IMR-90 (cell line): Measurements from ENCODE around the gene IRF2. TPM values are rescaled to one million over a fixed set of nuclear protein-coding genes. Genes with fewer than 3 reads are reported as not detected.

Source experiments
- ATAC-seq: fragments of 200-7000 bp; cut with Tn5 transposase; 2 replicates; pipeline ENCODE4 v1.9.1; 2020; ENCODE audit warnings: low read depth, mild to moderate bottlenecking, moderate library complexity
- BruUV-seq: library from RNA; stranded (reverse); fragments of 400-500 nt; replicated peaks from 2 replicates; lab custom pipeline; 2021; lab: Mats Ljungman, UMichigan
- CTCF ChIA-PET: fragments of 300-600 bp; formaldehyde crosslinking; extraction: SDS; loops from one replicate; lab custom pipeline; 2021; ENCODE audit warnings: antibody characterized with exemption; lab: Yijun Ruan, JAX
- POLR2A ChIA-PET: fragments of 300-600 bp; sonication (Branson Sonifier 250); formaldehyde crosslinking; loops from one replicate; lab custom pipeline; 2022; ENCODE audit warnings: antibody characterized with exemption; ENCODE audit not compliant: unreplicated experiment; lab: Charles Lee
- DNase-seq: peaks from one replicate; pipeline ENCODE4 v3.0.0; 2013
- H2AFZ ChIP-seq: replicated peaks from 2 replicates; pipeline ENCODE3; 2013; ENCODE audit warnings: low read length, mild to moderate bottlenecking; ENCODE audit not compliant: poor library complexity
- H2AK5ac ChIP-seq: 2 replicates; pipeline ENCODE4 v1.6.1; 2013; ENCODE audit warnings: low read depth, low read length, inconsistent platforms
- H2AK9ac ChIP-seq: replicated peaks from 2 replicates; pipeline ENCODE3; 2013; ENCODE audit warnings: mild to moderate bottlenecking, low read depth, low read length, moderate library complexity; ENCODE audit not compliant: poor library complexity
- H2BK120ac ChIP-seq: 2 replicates; pipeline ENCODE4 v1.6.1; 2013; ENCODE audit warnings: low read depth, low read length, inconsistent platforms
- H2BK15ac ChIP-seq: 3 replicates; pipeline ENCODE4 v1.6.1; 2013; ENCODE audit warnings: low read depth, low read length, inconsistent platforms
- H2BK20ac ChIP-seq: 2 replicates; pipeline ENCODE4 v1.6.1; 2013; ENCODE audit warnings: low read depth, mild to moderate bottlenecking, inconsistent platforms, low read length, moderate library complexity
- H2BK5ac ChIP-seq: 2 replicates; pipeline ENCODE4 v1.6.1; 2013; ENCODE audit warnings: mild to moderate bottlenecking, low read depth, low read length, inconsistent platforms; ENCODE audit not compliant: poor library complexity, severe bottlenecking
- H3K14ac ChIP-seq: replicated peaks from 2 replicates; pipeline ENCODE4 v1.6.1; 2013; ENCODE audit warnings: low read depth, low read length, inconsistent platforms
- H3K18ac ChIP-seq: 2 replicates; pipeline ENCODE4 v1.6.1; 2013; ENCODE audit warnings: low read depth, low read length, control low read depth
- H3K23ac ChIP-seq: 2 replicates; pipeline ENCODE4 v1.6.1; 2013; ENCODE audit warnings: low read depth, low read length, inconsistent platforms
- H3K27ac ChIP-seq: 2 replicates; pipeline ENCODE4 v1.5.1; 2013; ENCODE audit warnings: mild to moderate bottlenecking, control low read depth, low read length; ENCODE audit not compliant: insufficient read depth
- H3K27me3 ChIP-seq: 2 replicates; pipeline ENCODE4 v1.6.1; 2013; ENCODE audit warnings: low read length; ENCODE audit not compliant: control insufficient read depth, insufficient read depth
- H3K36me3 ChIP-seq: 2 replicates; pipeline ENCODE4 v1.6.1; 2013; ENCODE audit warnings: low read length, mixed read lengths; ENCODE audit not compliant: control insufficient read depth, insufficient read depth
- H3K4ac ChIP-seq: 2 replicates; pipeline ENCODE4 v1.6.1; 2013; ENCODE audit warnings: low read depth, low read length, inconsistent platforms
- H3K4me1 ChIP-seq: 2 replicates; pipeline ENCODE4 v1.6.1; 2013; ENCODE audit warnings: low read length, mixed read lengths; ENCODE audit not compliant: control insufficient read depth, insufficient read depth
- H3K4me2 ChIP-seq: 2 replicates; pipeline ENCODE4 v1.6.1; 2013; ENCODE audit warnings: low read depth, mild to moderate bottlenecking, control low read depth, low read length, moderate library complexity
- H3K4me3 ChIP-seq: 2 replicates; pipeline ENCODE4 v1.5.1; 2013; ENCODE audit warnings: low read depth, mild to moderate bottlenecking, control low read depth, low read length, moderate library complexity; ENCODE audit not compliant: insufficient read depth
- H3K56ac ChIP-seq: 2 replicates; pipeline ENCODE4 v1.6.1; 2013; ENCODE audit warnings: low read length, inconsistent platforms; ENCODE audit not compliant: insufficient read depth; ENCODE audit errors: extremely low read depth
- H3K79me1 ChIP-seq, 2 experiments: 2 replicates each; pipeline ENCODE4 v1.6.1; 2013; ENCODE audit warnings: low read length in 2 of 2, inconsistent platforms in 1 of 2, low read depth in 1 of 2
- H3K9ac ChIP-seq: 2 replicates; pipeline ENCODE4 v1.6.1; 2013; ENCODE audit warnings: low read depth, low read length, control low read depth
- H3K9me1 ChIP-seq: 2 replicates; pipeline ENCODE4 v1.6.1; 2013; ENCODE audit warnings: low read length, inconsistent platforms; ENCODE audit not compliant: insufficient read depth
- H3K9me3 ChIP-seq: 2 replicates; pipeline ENCODE4 v1.6.1; 2013; ENCODE audit warnings: low read length; ENCODE audit not compliant: control insufficient read depth, insufficient read depth
- H4K20me1 ChIP-seq: 2 replicates; pipeline ENCODE4 v1.6.1; 2013; ENCODE audit warnings: low read length, inconsistent platforms; ENCODE audit not compliant: insufficient read depth
- H4K5ac ChIP-seq: 2 replicates; pipeline ENCODE4 v1.6.1; 2013; ENCODE audit warnings: mild to moderate bottlenecking, low read depth, low read length, control low read depth
- H4K8ac ChIP-seq, 2 experiments: 2 replicates each; pipeline ENCODE4 v1.6.1; 2013; ENCODE audit warnings: low read depth in 2 of 2, low read length in 2 of 2, control low read depth in 1 of 2, inconsistent platforms in 1 of 2
- H4K91ac ChIP-seq: 2 replicates; pipeline ENCODE4 v1.6.1; 2013; ENCODE audit warnings: low read depth, low read length, inconsistent platforms; ENCODE audit not compliant: insufficient read depth
- BHLHE40 ChIP-seq: fragments of 150-350 bp; IDR thresholded peaks from 2 replicates; pipeline ENCODE4 v1.6.1; 2016; ENCODE audit warnings: mild to moderate bottlenecking, low read depth, low read length
- CEBPB ChIP-seq: IDR thresholded peaks from 2 replicates; pipeline ENCODE4 v1.6.1; 2012; ENCODE audit warnings: low read depth, low read length, improper control_type of control experiment
- CHD1 ChIP-seq: IDR thresholded peaks from 2 replicates; pipeline ENCODE4 v1.6.1; 2012; ENCODE audit warnings: low read depth, low read length, improper control_type of control experiment
- FOS ChIP-seq: fragments of 150-350 bp; IDR thresholded peaks from 2 replicates; pipeline ENCODE4 v1.6.1; 2016; ENCODE audit warnings: low read depth, low read length
- MAFK ChIP-seq: IDR thresholded peaks from 2 replicates; pipeline ENCODE4 v1.6.1; 2012; ENCODE audit warnings: low read depth, low read length, improper control_type of control experiment
- MAZ ChIP-seq: IDR thresholded peaks from 2 replicates; pipeline ENCODE4 v1.6.1; 2012; ENCODE audit warnings: low read depth, mild to moderate bottlenecking, low read length, improper control_type of control experiment, moderate library complexity, borderline replicate concordance
- MXI1 ChIP-seq: IDR thresholded peaks from 2 replicates; pipeline ENCODE4 v1.6.1; 2012; ENCODE audit warnings: low read depth, mild to moderate bottlenecking, low read length, moderate library complexity, borderline replicate concordance
- NFE2L2 ChIP-seq: fragments of 150-350 bp; IDR thresholded peaks from 2 replicates; pipeline ENCODE4 v1.6.1; 2016; ENCODE audit warnings: low read depth, mild to moderate bottlenecking, low read length
- POLR2A ChIP-seq: IDR thresholded peaks from 2 replicates; pipeline ENCODE4 v1.6.1; 2012; ENCODE audit warnings: mild to moderate bottlenecking, low read depth, low read length
- RAD21 ChIP-seq: IDR thresholded peaks from 2 replicates; pipeline ENCODE4 v1.6.1; 2012; ENCODE audit warnings: low read length, improper control_type of control experiment
- RCOR1 ChIP-seq: IDR thresholded peaks from 2 replicates; pipeline ENCODE4 v1.6.1; 2012; ENCODE audit warnings: mild to moderate bottlenecking, low read length, improper control_type of control experiment; ENCODE audit not compliant: insufficient replicate concordance
- RFX5 ChIP-seq: IDR thresholded peaks from 2 replicates; pipeline ENCODE4 v1.8.0; 2012; ENCODE audit warnings: low read depth, mild to moderate bottlenecking, low read length, moderate library complexity
- SMC3 ChIP-seq: fragments of 150-350 bp; IDR thresholded peaks from 2 replicates; pipeline ENCODE4 v1.6.1; 2016; ENCODE audit warnings: low read depth, mild to moderate bottlenecking, antibody characterized with exemption, low read length, moderate library complexity
- USF2 ChIP-seq: fragments of 150-350 bp; IDR thresholded peaks from 2 replicates; pipeline ENCODE4 v1.6.1; 2017; ENCODE audit warnings: mild to moderate bottlenecking, antibody characterized with exemption, low read length, low read depth
- WGBS, 2 experiments: methylation state at CpG; one replicate each; pipeline versions ENCODE4 v1.1.5 to v1.1.7; 2013; ENCODE audit warnings: missing lambda C conversion rate in 2 of 2; ENCODE audit not compliant: insufficient read length in 1 of 2; ENCODE audit errors: extremely low coverage in 2 of 2; 5-methylcytosine and 5-hydroxymethylcytosine counted together
- dilution Hi-C: fragments of 300-500 bp; cut with HindIII; formaldehyde crosslinking; loops from one replicate; pipeline ENCODE4 v1.14.3; 2018; ENCODE audit warnings: low sequenced_read_pairs; ENCODE audit not compliant: unreplicated experiment
- in situ Hi-C: fragments of 300-500 bp; cut with MboI; formaldehyde crosslinking; loops from 3 replicates; pipeline ENCODE4 v1.14.3; 2019; ENCODE audit warnings: low sequenced_read_pairs, inconsistent platforms, mixed read lengths
- intact Hi-C: fragments of 100-400 bp; cut with micrococcal nuclease; formaldehyde crosslinking; loops from 2 replicates; pipeline ENCODE4 v1.10.0; 2022
- polyA plus RNA-seq, 3 experiments: library from polyadenylated mRNA; depleted of rRNA; stranded (reverse); fragments of >200 nt; gene quantifications; 2 replicates each; pipeline ENCODE4 v1.2.3, GENCODE V29; 2012; ENCODE audit warnings: low replicate concordance in 1 of 3
- total RNA-seq: library from RNA; depleted of rRNA; stranded (reverse); fragments of >200 nt; gene quantifications from 2 replicates; pipeline ENCODE4 v1.2.3, GENCODE V29; 2012
- TF ChIP-seq, protein P1 (sequence below): conservative IDR thresholded peaks from 2 replicates; pipeline ENCODE4 v1.5.1; 2012; ENCODE audit warnings: mild to moderate bottlenecking, low read depth, low read length, improper control_type of control experiment

The IRF2 gene
- total and polyA plus RNA-seq, 2 of the 4 experiments (the other 2 are of a cell fraction) = 16.5 to 21.9 TPM

GRCh38 chr4:184383497-184384055 lies 90.8 kb downstream of the IRF2 start:
- H3K4me2 ChIP-seq = peak overlapping the region; percentile 79
- H3K9ac ChIP-seq = peak overlapping the region; percentile 49; the same call in 1 of the 2 replicates
- peak overlapping the region; percentile 96; the same call in 1 of the 2 replicates for H3K18ac ChIP-seq
- peak overlapping the region; percentile 66; the same call in 1 of the 2 replicates for H3K23ac ChIP-seq
- peak overlapping the region; percentile 66; the same call in 1 of the 2 replicates for H4K5ac ChIP-seq
- peak overlapping the region; percentile 89 for H3K4ac ChIP-seq
- peak overlapping the region; percentile 74; the same call in 1 of the 2 replicates for H3K27ac ChIP-seq
- intact Hi-C loops = loop anchor here (1.0 to 10.0 kb wide), 7 partner anchors 35 to 261 kb away; partner anchors contain the start of genes CASP3, IRF2 and PRIMPOL
- no peak overlapping the region for H2AFZ ChIP-seq
- H2BK20ac ChIP-seq = peak overlapping the region; percentile 94
- H2BK15ac ChIP-seq = 0 out of 3 replicates have a peak overlapping the region, but pooled peaks have one; percentile 55
- peak overlapping the region; percentile 91 for H2BK120ac ChIP-seq
- peak overlapping the region; percentile 88 for H4K91ac ChIP-seq
- ATAC-seq (peak; percentile 86), DNase-seq (peak; percentile 99)
- H3K56ac ChIP-seq = peak overlapping the region; percentile 80
- no CpG with 5 or more reads among the region's 8 CpGs for WGBS, 2 experiments
- H3K4me3 ChIP-seq = peak overlapping the region; percentile 17; the same call in 1 of the 2 replicates
- H3K36me3 ChIP-seq = peaks cover 14% of the 10 kb centered on the region
- BruUV-seq = no TSS peak
- H3K79me1 ChIP-seq = peaks cover 5 to 26% of the 10 kb centered on the region in 2 experiments; a peak in 2 of 4 replicates
- ChIA-PET POLR2A (no interaction called here), CTCF (interaction anchor here (1.4 kb wide), 1 partner anchor 119 kb away, joined by 4 read pairs; no protein-coding TSS in a partner anchor)
- in situ Hi-C loops = no loop called here
- peaks cover 27% of the 10 kb centered on the region for H3K4me1 ChIP-seq
- no peaks in the 10 kb centered on the region for H3K9me3 ChIP-seq
- H2AK9ac ChIP-seq = no peak overlapping the region
- H4K20me1 ChIP-seq = peaks cover 8% of the 10 kb centered on the region
- H4K8ac ChIP-seq = peak overlapping the region in 1 of 2 experiments; percentile 78; a peak in 3 of 4 replicates
- H2AK5ac ChIP-seq = no peak overlapping the region
- peak overlapping the region; percentile 93 for H2BK5ac ChIP-seq
- H3K27me3 ChIP-seq = no peaks in the 10 kb centered on the region
- dilution Hi-C loops = no loop called here
- H3K9me1 ChIP-seq = peaks cover 32% of the 10 kb centered on the region
- H3K14ac ChIP-seq = peak overlapping the region; percentile 80
- TF ChIP-seq NFE2L2 (peak; percentile 55), RCOR1 (no peak), CHD1 (no peak), FOS (peak; percentile 94), POLR2A (no peak), MAFK (peak; percentile 79), RFX5 (no peak), RAD21 (no peak; the same call in 1 of the 2 replicates), BHLHE40 (peak; percentile 36; the same call in 1 of the 2 replicates), CEBPB (peak; percentile 49; the same call in 1 of the 2 replicates), SMC3 (no peak), MXI1 (peak; percentile 88), USF2 (no peak), MAZ (no peak)
- TF ChIP-seq, protein P1, sequence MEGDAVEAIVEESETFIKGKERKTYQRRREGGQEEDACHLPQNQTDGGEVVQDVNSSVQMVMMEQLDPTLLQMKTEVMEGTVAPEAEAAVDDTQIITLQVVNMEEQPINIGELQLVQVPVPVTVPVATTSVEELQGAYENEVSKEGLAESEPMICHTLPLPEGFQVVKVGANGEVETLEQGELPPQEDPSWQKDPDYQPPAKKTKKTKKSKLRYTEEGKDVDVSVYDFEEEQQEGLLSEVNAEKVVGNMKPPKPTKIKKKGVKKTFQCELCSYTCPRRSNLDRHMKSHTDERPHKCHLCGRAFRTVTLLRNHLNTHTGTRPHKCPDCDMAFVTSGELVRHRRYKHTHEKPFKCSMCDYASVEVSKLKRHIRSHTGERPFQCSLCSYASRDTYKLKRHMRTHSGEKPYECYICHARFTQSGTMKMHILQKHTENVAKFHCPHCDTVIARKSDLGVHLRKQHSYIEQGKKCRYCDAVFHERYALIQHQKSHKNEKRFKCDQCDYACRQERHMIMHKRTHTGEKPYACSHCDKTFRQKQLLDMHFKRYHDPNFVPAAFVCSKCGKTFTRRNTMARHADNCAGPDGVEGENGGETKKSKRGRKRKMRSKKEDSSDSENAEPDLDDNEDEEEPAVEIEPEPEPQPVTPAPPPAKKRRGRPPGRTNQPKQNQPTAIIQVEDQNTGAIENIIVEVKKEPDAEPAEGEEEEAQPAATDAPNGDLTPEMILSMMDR = no peak
